OCI-LY3 (cell line): Measurements from ENCODE around the gene XBP1.

Source experiments
- CTCF ChIP-seq: fragments of 200-600, 300-600 bp; sonication (generic); IDR thresholded peaks from 2 replicates; pipeline ENCODE4 v1.5.1; 2014; ENCODE audit warnings: antibody characterized with exemption, low read length, low read depth
- EZH2phosphoT487 ChIP-seq: fragments of 200-600 bp; shearing (Covaris generic); IDR thresholded peaks from 2 replicates; pipeline ENCODE4 v1.6.1; 2018; ENCODE audit warnings: antibody characterized with exemption, mixed run types, low read depth

DNA sequence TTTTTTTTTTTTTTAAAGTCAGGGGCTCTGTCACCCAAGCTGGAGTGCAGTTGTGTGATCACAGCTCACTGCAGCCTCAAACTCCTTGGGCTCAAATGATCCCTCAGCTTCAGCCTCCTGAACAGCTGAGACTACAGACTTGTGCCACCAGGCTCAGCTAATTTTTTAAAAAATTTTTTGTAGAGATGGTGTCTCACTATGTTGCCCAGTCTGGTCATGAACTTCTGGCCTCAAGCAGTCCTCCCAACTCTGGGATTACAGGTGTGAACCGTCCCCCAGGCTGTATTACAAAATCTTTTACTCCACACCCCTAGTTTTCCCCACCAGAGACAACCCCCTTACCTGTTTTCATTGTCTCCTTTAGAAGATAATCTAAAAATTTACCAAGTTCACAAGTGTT lies 26.0 kb downstream of the XBP1 start:
- TF ChIP-seq CTCF (no peak), EZH2phosphoT487 (no peak)
